Anterior cingulate cortex (tissue), 58 donors: ENCODE data around the gene ACBD5.

Source experiments
- DNase-seq, 58 donors: peaks; one replicate each; lab custom pipeline; 2025; lab: John Stamatoyannopoulos, UW

Gene ACBD5

GRCh38 chr10:27155066-27155754 lies 85.4 kb downstream of the ACBD5 start, which contains the start of gene MASTL:
Gene MASTL (plus strand): TSS chr10:27155352. CDS start chr10:27155427, 75 bp downstream.
- peak; percentile 44 to 94 (median 84) for DNase-seq

GRCh38 chr10:27153845-27154193 lies 86.8 kb downstream of the ACBD5 start:
- DNase-seq: peak in 13 of 58 donors; percentile 8 to 80 (median 48)

- no peak for DNase-seq
Observed at GRCh38 chr10:27153329-27153728, 87.3 kb downstream of the ACBD5 start.

- no peak for DNase-seq
Observed at GRCh38 chr10:27152687-27153086, 87.9 kb downstream of the ACBD5 start.

DNA sequence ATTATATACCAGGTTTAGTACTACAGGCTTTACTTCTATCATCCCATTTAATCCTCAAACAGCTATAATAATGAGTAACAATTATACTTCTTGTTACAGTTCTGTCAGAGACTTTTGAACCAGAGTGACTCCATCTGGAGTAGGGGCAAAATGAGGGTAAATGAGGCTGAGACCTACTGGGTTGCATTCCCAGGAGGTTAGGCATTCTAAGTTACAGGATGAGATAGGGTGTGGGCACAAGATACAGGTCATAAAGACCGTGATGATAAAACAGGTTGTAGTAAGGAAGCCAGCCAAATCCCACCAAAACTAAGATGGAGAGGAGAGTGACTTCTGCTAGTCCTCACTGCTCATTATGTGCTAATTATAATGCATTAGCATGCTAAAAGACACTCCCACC lies 90.3 kb downstream of the ACBD5 start:
- DNase-seq: no peak

- no peak for DNase-seq
Observed at GRCh38 chr10:27147701-27148100, 92.9 kb downstream of the ACBD5 start.

DNA sequence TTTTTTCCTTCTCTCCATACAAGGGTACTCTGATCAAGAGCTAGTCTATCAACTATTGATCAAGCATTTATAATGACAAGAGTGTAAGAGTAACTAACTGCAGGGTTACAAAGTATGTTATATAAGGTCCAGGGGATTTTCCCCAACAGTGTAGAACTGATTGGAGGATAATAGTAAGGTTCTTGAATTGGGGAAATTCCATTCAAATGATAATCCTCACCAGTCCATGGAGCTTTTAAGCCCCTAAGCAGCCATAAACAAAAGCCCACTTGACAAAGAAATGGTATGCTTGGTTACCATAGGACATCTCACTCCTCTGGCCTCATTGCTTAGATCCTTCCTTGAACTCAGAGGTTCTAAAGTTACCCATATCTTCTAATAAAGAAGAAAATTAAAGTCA lies 94.7 kb downstream of the ACBD5 start:
- DNase-seq: no peak
